Measurements from ENCODE around the gene EXOC6B.

DNA sequence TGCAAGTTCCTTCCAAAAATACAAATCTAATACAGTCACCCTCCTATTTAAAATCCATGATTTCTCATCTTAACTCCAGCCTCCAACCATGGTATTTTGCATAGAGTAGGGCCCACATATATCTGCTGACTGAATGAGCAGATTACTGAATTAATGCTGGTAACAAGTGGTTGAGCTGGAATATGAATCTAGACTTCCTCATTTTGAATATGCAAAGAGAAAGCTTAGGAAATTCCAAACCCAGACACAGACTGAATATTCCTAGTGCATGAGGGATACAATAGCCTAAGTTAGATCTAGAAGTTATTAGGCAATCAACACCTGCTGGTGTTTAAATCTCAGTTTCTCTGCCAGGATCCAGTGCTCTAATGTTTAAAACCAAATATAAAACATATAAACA is 463.1 kb downstream of the EXOC6B start:
- no peak for TF ChIP-seq EZH2 (IDR thresholded peaks at IDR 0.05; ENCODE audit: borderline replicate concordance, low read depth, low read length, severe bottlenecking)
- TF ChIP-seq, protein P1, sequence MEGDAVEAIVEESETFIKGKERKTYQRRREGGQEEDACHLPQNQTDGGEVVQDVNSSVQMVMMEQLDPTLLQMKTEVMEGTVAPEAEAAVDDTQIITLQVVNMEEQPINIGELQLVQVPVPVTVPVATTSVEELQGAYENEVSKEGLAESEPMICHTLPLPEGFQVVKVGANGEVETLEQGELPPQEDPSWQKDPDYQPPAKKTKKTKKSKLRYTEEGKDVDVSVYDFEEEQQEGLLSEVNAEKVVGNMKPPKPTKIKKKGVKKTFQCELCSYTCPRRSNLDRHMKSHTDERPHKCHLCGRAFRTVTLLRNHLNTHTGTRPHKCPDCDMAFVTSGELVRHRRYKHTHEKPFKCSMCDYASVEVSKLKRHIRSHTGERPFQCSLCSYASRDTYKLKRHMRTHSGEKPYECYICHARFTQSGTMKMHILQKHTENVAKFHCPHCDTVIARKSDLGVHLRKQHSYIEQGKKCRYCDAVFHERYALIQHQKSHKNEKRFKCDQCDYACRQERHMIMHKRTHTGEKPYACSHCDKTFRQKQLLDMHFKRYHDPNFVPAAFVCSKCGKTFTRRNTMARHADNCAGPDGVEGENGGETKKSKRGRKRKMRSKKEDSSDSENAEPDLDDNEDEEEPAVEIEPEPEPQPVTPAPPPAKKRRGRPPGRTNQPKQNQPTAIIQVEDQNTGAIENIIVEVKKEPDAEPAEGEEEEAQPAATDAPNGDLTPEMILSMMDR (IDR thresholded peaks at IDR 0.05; ENCODE audit: borderline replicate concordance, extremely low read depth, low read length, poor library complexity, severe bottlenecking), result no peak
